ENCODE results near the gene NT5DC1.

NT5DC1 gene

DNA sequence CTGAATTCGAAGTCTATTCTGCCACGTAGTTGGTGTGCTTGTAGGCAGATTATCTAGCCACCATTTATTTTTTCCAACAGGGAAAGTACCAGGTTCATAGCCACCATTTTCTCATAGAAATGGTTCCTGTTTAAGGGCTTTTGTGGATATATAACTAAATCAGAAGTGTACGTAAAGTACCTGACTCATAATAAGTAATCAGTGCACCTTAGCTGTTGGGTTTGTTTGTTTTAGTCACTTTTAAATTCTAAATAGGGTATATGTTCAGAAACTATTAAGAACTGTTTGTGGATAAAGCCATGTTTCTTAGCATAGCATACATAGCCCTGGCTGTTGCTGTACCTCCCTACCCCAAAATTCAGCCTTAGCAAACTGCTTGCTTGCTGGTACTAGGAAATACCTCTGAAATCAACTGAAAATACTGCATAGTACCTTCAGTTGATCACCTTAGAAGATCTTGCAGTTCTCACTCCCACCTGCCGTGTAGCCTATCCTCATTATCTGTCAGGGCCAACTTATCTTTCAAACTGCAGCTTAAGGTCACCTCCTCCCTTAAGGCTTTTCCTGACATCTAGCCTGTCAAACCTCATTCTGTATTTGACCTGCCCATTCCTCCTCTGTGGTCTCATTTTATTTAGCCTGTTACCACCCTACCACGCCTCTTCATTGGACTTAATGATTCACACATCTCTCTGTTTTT is 69.9 kb downstream of the NT5DC1 start:
- TF ChIP-seq, protein P1, sequence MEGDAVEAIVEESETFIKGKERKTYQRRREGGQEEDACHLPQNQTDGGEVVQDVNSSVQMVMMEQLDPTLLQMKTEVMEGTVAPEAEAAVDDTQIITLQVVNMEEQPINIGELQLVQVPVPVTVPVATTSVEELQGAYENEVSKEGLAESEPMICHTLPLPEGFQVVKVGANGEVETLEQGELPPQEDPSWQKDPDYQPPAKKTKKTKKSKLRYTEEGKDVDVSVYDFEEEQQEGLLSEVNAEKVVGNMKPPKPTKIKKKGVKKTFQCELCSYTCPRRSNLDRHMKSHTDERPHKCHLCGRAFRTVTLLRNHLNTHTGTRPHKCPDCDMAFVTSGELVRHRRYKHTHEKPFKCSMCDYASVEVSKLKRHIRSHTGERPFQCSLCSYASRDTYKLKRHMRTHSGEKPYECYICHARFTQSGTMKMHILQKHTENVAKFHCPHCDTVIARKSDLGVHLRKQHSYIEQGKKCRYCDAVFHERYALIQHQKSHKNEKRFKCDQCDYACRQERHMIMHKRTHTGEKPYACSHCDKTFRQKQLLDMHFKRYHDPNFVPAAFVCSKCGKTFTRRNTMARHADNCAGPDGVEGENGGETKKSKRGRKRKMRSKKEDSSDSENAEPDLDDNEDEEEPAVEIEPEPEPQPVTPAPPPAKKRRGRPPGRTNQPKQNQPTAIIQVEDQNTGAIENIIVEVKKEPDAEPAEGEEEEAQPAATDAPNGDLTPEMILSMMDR (IDR thresholded peaks at IDR 0.05; ENCODE audit: borderline replicate concordance, control extremely low read depth, extremely low read depth, insufficient read depth, missing control alignments): no peak
- DNase-seq (ENCODE audit: low spot score): no peak
- in situ Hi-C loops (cut with MboI; ENCODE audit: low sequenced_read_pairs, unreplicated experiment): no loop called here

DNA sequence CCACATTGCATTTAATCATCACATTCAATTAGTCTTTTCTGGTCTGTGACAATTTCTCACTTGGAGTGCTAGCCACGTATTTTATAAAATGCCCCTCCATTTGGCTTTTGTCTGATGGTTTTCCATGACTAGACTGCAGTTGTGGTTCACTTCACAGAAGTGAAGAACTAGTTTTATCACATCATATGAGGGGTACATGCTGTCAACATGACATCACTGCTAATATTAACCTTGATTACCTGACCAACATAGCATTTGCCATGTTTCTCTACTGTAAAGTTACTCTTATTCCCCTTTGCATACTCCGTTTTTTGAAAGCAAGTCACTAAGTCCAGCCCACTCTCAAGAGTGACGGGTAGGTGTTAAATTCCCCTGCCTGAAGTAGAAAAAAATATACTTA is 73.3 kb downstream of the NT5DC1 start:
- no peak for DNase-seq (ENCODE audit: low spot score)
- TF ChIP-seq, protein P1 (IDR thresholded peaks at IDR 0.05; ENCODE audit: borderline replicate concordance, control extremely low read depth, extremely low read depth, insufficient read depth, missing control alignments): no peak
- in situ Hi-C loops (cut with MboI; ENCODE audit: low sequenced_read_pairs, unreplicated experiment): no loop called here

DNA sequence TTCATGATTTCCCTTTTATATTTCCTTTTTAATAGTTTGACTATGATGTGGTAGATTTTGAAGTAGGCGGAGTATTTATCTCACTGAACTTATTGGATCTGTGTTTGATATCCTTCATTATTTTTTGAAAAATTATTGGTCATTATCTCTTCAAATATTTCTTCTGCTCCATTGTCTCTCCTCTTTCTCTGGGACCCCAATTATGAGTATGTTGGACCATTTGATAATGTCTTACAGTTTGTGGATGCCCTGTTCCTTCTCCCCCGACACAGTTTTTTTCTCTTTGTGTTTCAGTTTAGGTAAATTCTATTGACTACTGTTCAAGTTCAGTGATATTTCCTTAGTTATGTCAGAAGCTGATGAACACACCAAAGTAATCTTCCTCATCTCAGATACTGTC is 74.7 kb downstream of the NT5DC1 start:
- no peak for DNase-seq (ENCODE audit: low spot score)
- TF ChIP-seq, protein P1 (IDR thresholded peaks at IDR 0.05; ENCODE audit: borderline replicate concordance, control extremely low read depth, extremely low read depth, insufficient read depth, missing control alignments): no peak
- in situ Hi-C loops (cut with MboI; ENCODE audit: low sequenced_read_pairs, unreplicated experiment): no loop called here

DNA sequence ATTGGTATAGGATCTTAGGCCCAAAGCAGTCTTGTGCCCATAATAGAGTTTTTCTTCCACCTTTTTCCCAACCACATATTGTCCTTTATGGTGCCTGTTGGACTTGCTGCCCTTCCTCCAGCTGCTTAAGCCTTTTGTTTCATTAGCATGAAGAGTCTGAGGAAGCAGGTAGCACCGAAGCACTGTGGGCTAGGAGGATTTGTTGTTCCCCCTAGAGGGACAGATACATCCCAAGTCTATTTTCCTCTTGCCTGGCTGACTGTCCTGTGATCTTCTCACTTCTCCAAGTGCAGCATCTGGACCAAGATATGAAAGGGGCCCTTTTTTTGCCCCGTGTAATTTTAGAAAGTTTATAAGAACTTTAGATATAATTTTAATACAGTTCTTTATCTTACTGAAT is 75.9 kb downstream of the NT5DC1 start:
- no peak for DNase-seq (ENCODE audit: low spot score)
- in situ Hi-C loops (cut with MboI; ENCODE audit: low sequenced_read_pairs, unreplicated experiment): no loop called here
- TF ChIP-seq, protein P1 (IDR thresholded peaks at IDR 0.05; ENCODE audit: borderline replicate concordance, control extremely low read depth, extremely low read depth, insufficient read depth, missing control alignments): no peak

DNA sequence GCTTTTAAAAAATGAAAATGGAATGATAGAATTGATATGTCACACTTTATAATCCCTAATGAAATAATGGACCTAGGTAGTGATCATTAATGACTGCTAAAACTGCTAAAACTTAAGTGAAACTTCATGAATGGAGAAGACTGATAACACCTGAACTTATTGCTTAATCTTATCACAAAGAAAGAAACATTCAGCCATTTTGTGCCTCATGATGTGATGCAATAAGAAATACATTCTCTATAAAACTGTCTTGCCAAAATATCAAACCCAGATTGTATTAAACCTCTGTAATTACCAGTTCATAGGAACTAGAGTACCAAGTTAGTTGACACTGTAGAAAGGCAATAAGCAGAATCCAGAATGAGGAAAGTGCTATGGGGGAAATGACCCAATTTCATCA is 79.7 kb downstream of the NT5DC1 start:
- in situ Hi-C loops (cut with MboI; ENCODE audit: low sequenced_read_pairs, unreplicated experiment): no loop called here
- DNase-seq (ENCODE audit: low spot score): no peak
- TF ChIP-seq, protein P1 (IDR thresholded peaks at IDR 0.05; ENCODE audit: borderline replicate concordance, control extremely low read depth, extremely low read depth, insufficient read depth, missing control alignments): no peak

DNA sequence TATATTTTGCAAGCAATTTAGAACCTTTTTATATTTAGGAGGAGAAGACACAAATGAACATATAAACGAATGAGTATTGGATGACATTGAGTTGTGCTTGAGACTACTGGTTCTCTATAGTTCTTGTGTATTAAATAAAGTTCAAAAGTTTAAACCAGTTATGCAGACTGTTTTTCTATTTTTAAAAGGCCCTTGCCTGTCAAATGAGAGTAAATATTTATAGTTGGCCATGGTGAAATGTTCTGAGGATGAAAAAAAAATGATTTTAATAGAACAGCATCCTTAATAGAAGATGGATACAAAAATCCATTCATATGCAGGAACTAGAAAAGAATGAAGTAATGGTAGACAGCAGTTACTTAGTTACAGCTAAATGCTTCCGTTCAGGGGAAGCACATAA is 88.8 kb downstream of the NT5DC1 start:
- in situ Hi-C loops (cut with MboI; ENCODE audit: low sequenced_read_pairs, unreplicated experiment): no loop called here
- TF ChIP-seq, protein P1 (IDR thresholded peaks at IDR 0.05; ENCODE audit: borderline replicate concordance, control extremely low read depth, extremely low read depth, insufficient read depth, missing control alignments): no peak
- no peak for DNase-seq (ENCODE audit: low spot score)
